ENCODE results near the gene THADA.

- TF ChIP-seq POLR2A (IDR thresholded peaks at IDR 0.05) (no peak), POLR2AphosphoS5 (IDR thresholded peaks at IDR 0.05) (no peak)
- TF ChIP-seq, protein P1, sequence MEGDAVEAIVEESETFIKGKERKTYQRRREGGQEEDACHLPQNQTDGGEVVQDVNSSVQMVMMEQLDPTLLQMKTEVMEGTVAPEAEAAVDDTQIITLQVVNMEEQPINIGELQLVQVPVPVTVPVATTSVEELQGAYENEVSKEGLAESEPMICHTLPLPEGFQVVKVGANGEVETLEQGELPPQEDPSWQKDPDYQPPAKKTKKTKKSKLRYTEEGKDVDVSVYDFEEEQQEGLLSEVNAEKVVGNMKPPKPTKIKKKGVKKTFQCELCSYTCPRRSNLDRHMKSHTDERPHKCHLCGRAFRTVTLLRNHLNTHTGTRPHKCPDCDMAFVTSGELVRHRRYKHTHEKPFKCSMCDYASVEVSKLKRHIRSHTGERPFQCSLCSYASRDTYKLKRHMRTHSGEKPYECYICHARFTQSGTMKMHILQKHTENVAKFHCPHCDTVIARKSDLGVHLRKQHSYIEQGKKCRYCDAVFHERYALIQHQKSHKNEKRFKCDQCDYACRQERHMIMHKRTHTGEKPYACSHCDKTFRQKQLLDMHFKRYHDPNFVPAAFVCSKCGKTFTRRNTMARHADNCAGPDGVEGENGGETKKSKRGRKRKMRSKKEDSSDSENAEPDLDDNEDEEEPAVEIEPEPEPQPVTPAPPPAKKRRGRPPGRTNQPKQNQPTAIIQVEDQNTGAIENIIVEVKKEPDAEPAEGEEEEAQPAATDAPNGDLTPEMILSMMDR (IDR thresholded peaks at IDR 0.05 in 8 of 11, conservative IDR thresholded peaks at IDR 0.05 in 3 of 11): no peak
Observed at GRCh38 chr2:43572244-43572643, 23.6 kb downstream of the THADA start.
